PFSK-1 (cell line): ENCODE data around the gene MYF6.

Source experiments
- FOXP2 ChIP-seq: optimal IDR thresholded peaks from 2 replicates; pipeline ENCODE3; 2011; ENCODE audit warnings: borderline replicate concordance, control low read depth, inconsistent platforms; ENCODE audit not compliant: insufficient read depth; ENCODE audit errors: extremely low read length, extremely low read depth
- POLR2AphosphoS5 ChIP-seq: IDR thresholded peaks from 2 replicates; pipeline ENCODE4 v1.6.1; 2012; ENCODE audit warnings: low read depth, mild to moderate bottlenecking, control low read depth, low read length, moderate library complexity
- SIN3A ChIP-seq: IDR thresholded peaks from 2 replicates; pipeline ENCODE4 v1.6.1; 2012; ENCODE audit warnings: mild to moderate bottlenecking, low read length, moderate library complexity, borderline replicate concordance; ENCODE audit not compliant: insufficient read depth
- TAF1 ChIP-seq: IDR thresholded peaks from 2 replicates; pipeline ENCODE4 v1.6.1; 2012; ENCODE audit warnings: low read length, control low read depth, borderline replicate concordance; ENCODE audit not compliant: insufficient read depth

DNA sequence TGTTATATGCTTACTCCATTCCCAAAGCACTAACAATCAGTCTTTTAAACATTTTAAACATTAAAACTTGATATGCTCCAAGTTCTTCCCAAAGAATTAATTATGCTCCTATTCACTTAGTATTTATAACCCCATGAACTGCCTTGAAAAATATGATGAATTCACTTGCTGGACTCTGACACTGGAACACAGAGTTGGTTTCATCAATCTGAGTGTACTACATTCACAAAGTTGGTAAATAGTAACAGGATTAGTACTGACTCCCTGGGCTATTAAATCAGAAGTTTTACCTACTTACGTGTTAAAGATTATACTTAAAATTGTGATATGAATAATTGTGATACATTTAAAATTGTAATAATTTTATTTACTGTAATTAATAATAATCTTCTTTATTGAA is 17.3 kb upstream of the MYF6 start:
- TF ChIP-seq SIN3A (no peak), FOXP2 (no peak), TAF1 (no peak), POLR2AphosphoS5 (no peak)
